NCI-H1694 treated with DMSO at 0.1 percent for 48 hours (cell line): ENCODE measurements around the gene EMC10.
A peak's percentile ranks its signal among the peaks of the same experiment; 100 is the strongest.
"Not testable (repeated sequence)": the region's sequence is repeated elsewhere in the genome, so short reads cannot be mapped to it uniquely, and the experiment has no call there.

Experiments
- DNase-seq: peaks from one replicate; lab custom pipeline; 2025; lab: John Stamatoyannopoulos, UW

Gene EMC10

GRCh38 chr19:50514346-50515167, 38.2 kb downstream of the EMC10 start:
- peak; percentile 79 for DNase-seq

GRCh38 chr19:50515168-50515561, 38.9 kb downstream of the EMC10 start:
- DNase-seq = no peak

GRCh38 chr19:50516456-50516855, 40.1 kb downstream of the EMC10 start:
- no peak for DNase-seq

- no peak for DNase-seq
Observed at GRCh38 chr19:50516964-50517703, 40.8 kb downstream of the EMC10 start.

DNA sequence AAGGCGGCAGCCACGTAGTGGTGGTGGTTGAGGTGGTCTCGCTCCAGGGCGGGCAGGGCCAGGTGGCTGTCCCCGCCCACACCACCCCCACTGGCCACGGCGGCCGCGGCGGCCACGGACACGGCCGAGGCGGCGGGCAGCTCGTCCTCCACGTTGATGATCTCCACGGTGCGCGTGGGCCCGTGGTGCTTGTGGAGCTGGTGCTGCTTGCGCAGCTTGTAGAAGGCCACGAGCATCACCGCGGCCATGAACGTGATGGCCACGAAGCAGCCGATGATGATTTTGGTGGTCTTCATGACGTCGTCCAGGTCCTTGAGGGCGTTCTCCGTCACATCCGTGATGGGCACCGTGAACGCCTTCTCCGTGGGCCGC, 41.4 kb downstream of the EMC10 start:
- no peak for DNase-seq

GRCh38 chr19:50518091-50519005, 42.0 kb downstream of the EMC10 start:
- no peak for DNase-seq

- no peak for DNase-seq
Observed at GRCh38 chr19:50519006-50519575, 42.8 kb downstream of the EMC10 start.

DNA sequence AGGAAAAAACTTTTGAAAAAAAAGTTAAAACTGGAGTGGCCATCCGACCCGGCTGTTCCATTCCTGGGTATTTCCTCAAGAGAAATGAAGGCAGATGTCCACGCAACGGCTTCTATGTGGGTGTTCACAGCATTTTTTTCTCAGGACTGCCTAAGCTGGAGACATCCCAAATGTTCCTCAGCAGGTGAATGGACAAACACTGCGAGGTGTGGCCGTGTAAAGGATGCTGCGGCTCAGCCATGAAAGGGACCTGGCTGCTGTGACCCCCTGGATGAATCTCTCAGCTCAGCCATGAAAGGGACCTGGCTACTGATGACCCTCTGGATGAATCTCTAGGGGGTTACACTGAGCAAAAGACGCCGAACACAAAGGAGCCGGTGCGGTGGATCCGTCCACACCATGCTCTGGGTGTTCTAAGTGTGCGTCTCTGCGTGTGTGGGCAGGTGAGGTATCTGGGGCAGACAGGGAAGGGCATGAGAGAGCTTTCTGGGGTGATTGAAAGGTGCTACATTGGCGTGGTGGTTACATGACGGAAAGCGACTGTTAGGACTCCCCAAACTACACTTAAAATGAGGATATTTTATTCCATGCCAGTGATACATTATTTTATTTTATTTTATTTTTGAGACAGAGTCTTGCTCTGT, 44.6 kb downstream of the EMC10 start:
- DNase-seq = no peak

GRCh38 chr19:50522881-50523280, 46.6 kb downstream of the EMC10 start:
- DNase-seq = no peak

- DNase-seq = not testable (repeated sequence)
Observed at GRCh38 chr19:50528052-50528451, 51.7 kb downstream of the EMC10 start.

GRCh38 chr19:50531171-50531612, 54.9 kb downstream of the EMC10 start:
- no peak for DNase-seq

GRCh38 chr19:50532952-50533351, 56.6 kb downstream of the EMC10 start:
- no peak for DNase-seq

GRCh38 chr19:50534478-50534877, 58.2 kb downstream of the EMC10 start:
- no peak for DNase-seq

GRCh38 chr19:50535672-50536187, 59.4 kb downstream of the EMC10 start:
- DNase-seq = no peak

- no peak for DNase-seq
Observed at GRCh38 chr19:50536662-50537305, 60.5 kb downstream of the EMC10 start.

- DNase-seq = no peak
Observed at GRCh38 chr19:50537306-50537685, 61.0 kb downstream of the EMC10 start.

- peak; percentile 82 for DNase-seq
Observed at GRCh38 chr19:50537769-50538230, 61.5 kb downstream of the EMC10 start.
